ENCODE data around the gene IFT20. TPM values are rescaled to one million over a fixed set of nuclear protein-coding genes. Genes with fewer than 3 reads are reported as not detected.

Gene IFT20
- total and polyA plus RNA-seq, 2 donors from 2014 or later, result 37.5 to 52.6 TPM

GRCh38 chr17:28343491-28343932 is 8.2 kb upstream of the IFT20 start:
- no peak for TF ChIP-seq CTCF (IDR thresholded peaks at IDR 0.05; ENCODE audit: borderline replicate concordance, extremely low read depth, insufficient read depth)
- DNase-seq, result no peak

GRCh38 chr17:28342313-28342712 is 7.0 kb upstream of the IFT20 start:
- no peaks in the 10 kb centered on the region for H3K27me3 ChIP-seq (ENCODE audit: control insufficient read depth, insufficient read depth, low read length)
- H3K9ac ChIP-seq (ENCODE audit: low read length in 3 of 3), result no peak overlapping the region
- FAIRE-seq (no peak), DNase-seq (no peak)
- H3K4me3 ChIP-seq (ENCODE audit: low read length in 3 of 3), result no peak overlapping the region
- H3K27ac ChIP-seq (ENCODE audit: low read depth in 2 of 2, low read length in 2 of 2), result no peak overlapping the region
- intact Hi-C loops (cut with DNase I), result no loop called here
- no peaks in the 10 kb centered on the region for H3K9me3 ChIP-seq (ENCODE audit: control insufficient read depth in 2 of 3, insufficient read depth in 1 of 3, low read length in 3 of 3)
- TF ChIP-seq CTCF (IDR thresholded peaks at IDR 0.05; ENCODE audit: borderline replicate concordance, extremely low read depth, insufficient read depth), result no peak
- H3K36me3 ChIP-seq (ENCODE audit: control insufficient read depth in 2 of 3, insufficient read depth in 3 of 3, low read length in 3 of 3), result peaks cover 3 to 63% (median 38%) of the 10 kb centered on the region in 3 donors
- H3K4me1 ChIP-seq (ENCODE audit: control insufficient read depth in 2 of 3, insufficient read depth in 2 of 3, low read depth in 1 of 3, low read length in 3 of 3), result peaks cover 0 to 25% (median 18%) of the 10 kb centered on the region in 3 donors

More at GRCh38 chr17:28343491-28343932, 8.2 kb upstream of the IFT20 start:
- FAIRE-seq, result no peak
- Histone ChIP-seq H3K27ac (ENCODE audit: low read depth in 2 of 2, low read length in 2 of 2) (no peak overlapping the region), H3K9ac (ENCODE audit: low read length in 3 of 3) (no peak overlapping the region), H3K36me3 (ENCODE audit: control insufficient read depth in 2 of 3, insufficient read depth in 3 of 3, low read length in 3 of 3) (peaks cover 3 to 72% (median 38%) of the 10 kb centered on the region in 3 donors), H3K4me1 (ENCODE audit: control insufficient read depth in 2 of 3, insufficient read depth in 2 of 3, low read depth in 1 of 3, low read length in 3 of 3) (peaks cover 0 to 37% (median 27%) of the 10 kb centered on the region in 3 donors), H3K4me3 (ENCODE audit: low read length in 3 of 3) (no peak overlapping the region), H3K9me3 (ENCODE audit: control insufficient read depth in 2 of 3, insufficient read depth in 1 of 3, low read length in 3 of 3) (no peaks in the 10 kb centered on the region), H3K27me3 (ENCODE audit: control insufficient read depth, insufficient read depth, low read length) (no peaks in the 10 kb centered on the region)
- intact Hi-C loops (cut with DNase I), result no loop called here

GRCh38 chr17:28341516-28341915 is 6.2 kb upstream of the IFT20 start:
- DNase-seq, result no peak
- intact Hi-C loops (cut with DNase I), result no loop called here
- no peaks in the 10 kb centered on the region for H3K27me3 ChIP-seq (ENCODE audit: control insufficient read depth, insufficient read depth, low read length)
- FAIRE-seq, result no peak
- no peak overlapping the region for H3K27ac ChIP-seq (ENCODE audit: low read depth in 2 of 2, low read length in 2 of 2)
- no peak overlapping the region for H3K4me3 ChIP-seq (ENCODE audit: low read length in 3 of 3)
- no peak for TF ChIP-seq CTCF (IDR thresholded peaks at IDR 0.05; ENCODE audit: borderline replicate concordance, extremely low read depth, insufficient read depth)
- peaks cover 3 to 55% (median 38%) of the 10 kb centered on the region in 3 donors for H3K36me3 ChIP-seq (ENCODE audit: control insufficient read depth in 2 of 3, insufficient read depth in 3 of 3, low read length in 3 of 3)
- H3K9ac ChIP-seq (ENCODE audit: low read length in 3 of 3), result no peak overlapping the region
- peaks cover 0 to 22% (median 15%) of the 10 kb centered on the region in 3 donors for H3K4me1 ChIP-seq (ENCODE audit: control insufficient read depth in 2 of 3, insufficient read depth in 2 of 3, low read depth in 1 of 3, low read length in 3 of 3)
- H3K9me3 ChIP-seq (ENCODE audit: control insufficient read depth in 2 of 3, insufficient read depth in 1 of 3, low read length in 3 of 3), result no peaks in the 10 kb centered on the region

GRCh38 chr17:28340374-28340773 is 5.1 kb upstream of the IFT20 start:
- no peak overlapping the region for H3K27ac ChIP-seq (ENCODE audit: low read depth in 2 of 2, low read length in 2 of 2)
- H3K4me3 ChIP-seq (ENCODE audit: low read length in 3 of 3), result no peak overlapping the region
- FAIRE-seq (no peak), DNase-seq (peak in 1 of 5 donors; percentile 58)
- H3K9ac ChIP-seq (ENCODE audit: low read length in 3 of 3), result no peak overlapping the region
- no peak for TF ChIP-seq CTCF (IDR thresholded peaks at IDR 0.05; ENCODE audit: borderline replicate concordance, extremely low read depth, insufficient read depth)
- H3K36me3 ChIP-seq (ENCODE audit: control insufficient read depth in 2 of 3, insufficient read depth in 3 of 3, low read length in 3 of 3), result peaks cover 3 to 44% (median 34%) of the 10 kb centered on the region in 3 donors
- intact Hi-C loops (cut with DNase I), result no loop called here
- H3K27me3 ChIP-seq (ENCODE audit: control insufficient read depth, insufficient read depth, low read length), result no peaks in the 10 kb centered on the region
- H3K9me3 ChIP-seq (ENCODE audit: control insufficient read depth in 2 of 3, insufficient read depth in 1 of 3, low read length in 3 of 3), result no peaks in the 10 kb centered on the region
- H3K4me1 ChIP-seq (ENCODE audit: control insufficient read depth in 2 of 3, insufficient read depth in 2 of 3, low read depth in 1 of 3, low read length in 3 of 3), result peaks cover 0 to 12% (median 9%) of the 10 kb centered on the region in 3 donors

Measured in kidney (tissue), 14 donors.